GM19025 (cell line): ENCODE results near the gene RIPK4.

Source experiments
- ATAC-seq: cut with Tn5 transposase; IDR thresholded peaks from one replicate; pipeline ENCODE4 v1.9.1; 2021; ENCODE audit warnings: mild to moderate bottlenecking, low read depth, moderate library complexity; ENCODE audit not compliant: unreplicated experiment

The RIPK4 gene

GRCh38 chr21:41755934-41756773 lies 10.7 kb downstream of the RIPK4 start:
- no peak for ATAC-seq

- ATAC-seq: no peak
Observed at GRCh38 chr21:41755258-41755933, 11.5 kb downstream of the RIPK4 start.

DNA sequence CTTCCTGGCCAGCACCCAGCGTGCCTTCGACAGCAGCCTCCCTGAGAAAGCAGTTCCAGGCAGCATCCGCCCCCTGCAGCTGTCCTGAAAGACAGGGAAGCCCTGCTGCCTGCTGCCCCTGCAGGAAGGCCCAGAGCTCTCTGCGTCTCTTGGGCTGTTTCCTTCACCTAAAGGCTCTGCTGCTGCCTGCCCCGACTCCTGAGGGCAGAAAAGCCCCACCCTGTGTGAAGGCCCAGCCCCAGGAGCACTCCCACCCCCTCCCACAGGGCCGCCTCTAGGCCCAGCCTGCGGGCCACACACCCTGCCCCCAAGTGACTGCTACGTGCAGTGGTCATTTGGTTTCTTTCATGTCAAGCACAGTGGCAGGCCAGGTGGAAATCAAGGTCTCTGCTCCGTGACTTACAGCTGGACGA lies 12.4 kb downstream of the RIPK4 start:
- no peak for ATAC-seq

DNA sequence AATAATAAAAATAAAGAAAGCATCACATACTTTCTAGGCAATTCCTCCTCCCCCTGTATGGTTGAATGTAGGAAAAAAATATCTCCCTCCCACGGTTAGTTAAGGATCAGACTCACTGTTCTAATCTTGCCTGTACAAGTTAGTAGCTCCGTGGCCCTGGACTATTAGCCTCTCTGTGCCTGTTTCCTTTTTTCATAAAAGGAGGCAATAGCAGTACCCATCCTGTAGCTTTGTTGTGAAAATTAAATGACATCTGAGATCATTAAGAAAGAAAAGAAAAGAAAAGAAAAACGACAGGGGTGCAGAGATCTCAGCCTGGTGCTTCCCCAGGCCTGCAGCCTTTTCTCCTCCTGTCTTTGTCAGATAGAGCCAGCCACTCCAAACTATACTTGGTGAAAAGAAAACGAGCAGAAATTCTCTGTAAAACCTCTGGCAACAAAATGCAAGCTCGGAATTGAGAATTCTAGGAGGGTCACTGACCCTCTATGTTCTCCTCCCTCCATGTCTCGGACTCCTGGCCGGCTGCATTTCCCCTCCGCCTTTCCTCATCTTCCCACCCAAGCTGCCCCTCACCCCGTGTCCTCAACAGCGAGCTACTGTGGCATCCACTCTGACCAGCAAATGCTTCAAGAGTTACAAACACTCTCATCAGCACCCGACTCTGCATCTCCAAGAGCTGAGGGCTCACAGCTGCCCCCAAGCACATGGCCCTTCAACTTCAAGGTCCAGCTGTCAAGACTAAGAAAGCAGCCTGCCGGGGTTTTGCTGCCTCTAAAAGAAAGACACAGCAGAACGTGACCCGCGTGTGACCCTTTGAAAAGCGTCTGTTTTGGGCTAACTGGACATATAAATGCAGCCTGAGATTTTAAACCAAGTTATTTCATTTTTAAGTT lies 13.6 kb downstream of the RIPK4 start:
- no peak for ATAC-seq

- ATAC-seq: no peak
Observed at GRCh38 chr21:41752231-41752681, 14.6 kb downstream of the RIPK4 start.

- no peak for ATAC-seq
Observed at GRCh38 chr21:41751611-41752011, 15.2 kb downstream of the RIPK4 start.

DNA sequence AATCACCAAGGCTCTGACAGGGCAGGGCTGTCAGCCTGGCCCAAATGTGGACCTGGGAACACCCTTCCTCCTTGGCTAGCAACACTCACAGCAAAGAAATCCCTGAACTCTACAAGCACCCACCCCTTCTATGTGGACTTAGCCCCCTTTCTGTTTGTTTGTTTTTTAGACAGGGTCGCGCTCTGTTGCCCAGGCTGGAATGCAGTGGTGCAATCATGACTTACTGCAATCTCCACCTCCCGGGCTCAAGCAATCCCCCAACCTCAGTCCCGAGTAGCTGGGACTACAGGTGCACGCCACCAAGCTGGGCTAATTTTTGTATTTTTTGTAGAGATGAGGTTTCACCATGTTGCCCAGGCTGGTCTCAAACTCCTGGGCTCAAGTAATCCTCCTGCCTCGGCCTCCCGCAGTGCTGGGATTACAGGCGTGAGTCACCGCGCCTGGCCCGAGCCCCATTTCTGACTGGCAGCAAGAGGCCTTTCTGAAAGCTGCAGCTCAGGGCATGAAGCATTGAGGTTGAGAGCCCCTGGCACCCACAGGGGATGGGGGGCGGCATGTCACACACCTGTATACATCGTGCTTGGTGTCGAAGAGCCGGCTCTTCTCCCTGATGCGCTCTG lies 16.2 kb downstream of the RIPK4 start:
- no peak for ATAC-seq

DNA sequence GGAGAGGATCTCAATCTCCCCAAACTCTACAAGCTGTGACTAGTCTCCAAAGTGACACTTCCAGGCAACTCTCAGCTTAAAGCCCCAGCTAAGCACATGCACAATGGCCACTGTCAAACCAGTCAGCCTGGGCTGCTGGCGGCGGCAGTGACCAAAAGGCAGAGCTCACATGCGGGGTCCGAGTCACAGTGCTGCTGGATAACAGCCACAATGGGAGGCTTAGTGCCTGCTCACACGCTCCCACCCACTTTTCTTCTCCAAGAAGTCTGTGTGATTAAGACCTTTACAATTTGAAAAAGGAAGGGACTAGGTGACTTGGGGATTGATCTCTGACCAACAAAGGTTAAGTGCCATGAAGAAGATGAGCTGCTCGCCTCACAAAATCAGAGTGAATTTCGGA lies 16.8 kb downstream of the RIPK4 start:
- ATAC-seq: no peak

GRCh38 chr21:41749286-41749685 lies 17.6 kb downstream of the RIPK4 start:
- ATAC-seq: no peak

DNA sequence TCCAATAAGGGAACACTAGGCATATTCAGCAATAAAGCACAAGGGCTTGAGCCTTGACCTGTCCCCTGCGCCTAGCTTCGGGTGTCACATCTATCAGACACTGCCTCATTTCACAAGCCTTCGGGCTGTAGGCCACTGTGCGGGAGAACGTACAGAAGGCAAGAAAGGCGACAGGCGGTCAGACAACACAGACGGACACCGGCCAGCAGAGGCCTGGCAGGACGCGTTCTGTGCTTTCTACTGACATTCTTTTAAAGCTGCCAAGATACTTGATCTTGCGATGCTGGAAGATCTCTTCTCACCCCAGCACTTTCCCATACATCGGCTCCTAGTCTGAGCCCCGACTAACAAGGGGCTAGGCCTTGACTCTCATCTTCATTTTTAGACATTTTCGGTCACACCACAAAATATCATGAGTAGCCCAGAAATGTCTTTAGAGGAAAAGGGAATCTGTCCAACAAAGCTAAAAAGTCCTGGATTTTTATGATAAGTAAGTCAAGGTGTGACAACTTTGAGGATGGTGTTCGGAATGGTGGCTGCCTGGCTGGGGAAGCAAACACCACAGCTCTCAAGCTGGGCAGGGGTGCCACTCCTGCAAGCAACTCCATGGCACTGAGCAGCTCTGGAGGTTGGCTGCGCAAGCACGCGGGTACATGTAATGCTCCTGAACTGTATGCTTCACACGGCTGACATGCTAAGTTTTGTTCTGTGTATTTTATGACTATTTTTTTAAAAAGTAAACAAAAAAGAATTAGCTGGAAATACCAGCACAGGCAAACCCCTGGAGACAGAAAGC lies 18.7 kb downstream of the RIPK4 start:
- ATAC-seq: no peak

GRCh38 chr21:41746744-41747006 lies 20.2 kb downstream of the RIPK4 start:
- no peak for ATAC-seq

DNA sequence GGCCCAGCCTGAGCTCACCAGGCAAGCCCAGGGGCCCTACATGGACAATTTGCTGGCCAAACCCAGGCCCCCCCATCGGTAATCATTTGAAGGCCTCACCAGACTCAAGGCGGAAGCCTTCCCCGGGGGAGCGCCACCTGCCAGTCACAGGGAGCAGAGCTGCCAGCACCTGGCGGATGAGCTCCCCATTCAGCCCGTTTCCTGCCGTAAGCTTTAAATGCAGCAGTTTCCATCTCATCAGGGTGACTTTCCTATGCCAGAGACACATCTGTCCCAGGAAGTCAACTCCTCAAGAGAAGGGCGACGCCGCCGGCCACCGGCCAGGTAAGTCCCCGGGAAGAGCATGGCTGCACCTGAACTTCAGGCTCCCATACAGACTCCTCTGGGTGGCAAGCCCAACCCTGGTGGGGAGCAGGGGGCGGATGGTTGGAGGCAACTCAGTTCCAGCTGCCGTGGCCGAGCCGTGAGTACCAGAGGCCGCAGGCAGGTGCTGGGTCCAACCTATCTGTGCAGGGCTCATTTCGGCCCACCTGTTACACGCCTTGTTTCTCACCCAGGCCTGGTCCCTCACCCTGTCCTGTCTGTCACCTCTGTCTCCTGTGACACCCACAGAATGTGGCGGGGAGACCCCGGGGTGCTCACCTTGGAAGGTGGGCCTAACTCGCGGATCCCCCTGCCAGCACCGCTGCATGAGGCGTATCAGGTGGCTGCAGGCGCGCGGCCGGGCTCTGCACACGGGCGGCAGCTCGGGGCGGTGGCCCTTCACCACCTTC lies 20.7 kb downstream of the RIPK4 start:
- no peak for ATAC-seq

- ATAC-seq: no peak
Observed at GRCh38 chr21:41745026-41745820, 21.6 kb downstream of the RIPK4 start.

DNA sequence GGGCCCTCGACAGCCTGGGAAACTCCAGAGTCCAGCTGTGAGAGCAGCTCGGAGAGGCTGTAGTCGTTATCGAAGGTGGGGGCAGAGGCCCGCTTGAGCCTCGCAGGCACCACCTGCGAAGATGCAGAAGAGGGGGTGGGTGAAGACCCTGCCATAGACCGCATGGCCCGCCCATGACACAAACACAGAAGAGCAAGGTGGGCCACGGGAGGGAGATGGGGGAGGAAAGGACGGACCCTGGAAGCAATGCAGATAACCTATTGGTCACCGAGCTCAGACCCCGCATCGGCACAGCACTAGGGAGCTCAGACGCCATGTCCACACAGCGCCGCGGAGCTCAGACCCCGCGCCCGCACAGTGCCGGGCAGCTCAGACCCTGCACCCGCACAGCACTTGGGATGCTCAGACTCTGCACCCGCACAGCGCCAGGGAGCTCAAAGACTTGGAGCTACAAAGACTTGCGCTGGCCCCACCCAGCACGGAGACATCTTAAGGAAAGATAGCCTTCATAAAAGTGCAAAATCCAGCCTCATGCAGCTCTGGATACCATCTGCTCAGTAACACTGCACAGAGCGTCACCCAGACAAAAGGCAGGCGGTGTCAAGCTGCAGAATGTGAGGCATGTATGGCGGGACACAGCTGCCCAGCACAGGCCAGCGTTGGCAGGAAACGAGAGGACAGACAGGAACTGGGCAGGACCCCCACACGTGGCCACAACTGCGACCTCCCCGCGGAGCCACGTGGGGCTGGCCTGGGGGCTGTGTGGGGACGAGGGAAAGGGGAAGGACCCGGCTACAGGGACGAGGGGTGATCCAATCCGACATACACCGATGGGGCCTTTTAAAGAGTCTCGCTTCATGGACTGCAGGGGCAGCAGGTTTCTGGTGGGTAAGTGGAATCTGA lies 22.6 kb downstream of the RIPK4 start:
- no peak for ATAC-seq

GRCh38 chr21:41743321-41744027 lies 23.4 kb downstream of the RIPK4 start:
- no peak for ATAC-seq

DNA sequence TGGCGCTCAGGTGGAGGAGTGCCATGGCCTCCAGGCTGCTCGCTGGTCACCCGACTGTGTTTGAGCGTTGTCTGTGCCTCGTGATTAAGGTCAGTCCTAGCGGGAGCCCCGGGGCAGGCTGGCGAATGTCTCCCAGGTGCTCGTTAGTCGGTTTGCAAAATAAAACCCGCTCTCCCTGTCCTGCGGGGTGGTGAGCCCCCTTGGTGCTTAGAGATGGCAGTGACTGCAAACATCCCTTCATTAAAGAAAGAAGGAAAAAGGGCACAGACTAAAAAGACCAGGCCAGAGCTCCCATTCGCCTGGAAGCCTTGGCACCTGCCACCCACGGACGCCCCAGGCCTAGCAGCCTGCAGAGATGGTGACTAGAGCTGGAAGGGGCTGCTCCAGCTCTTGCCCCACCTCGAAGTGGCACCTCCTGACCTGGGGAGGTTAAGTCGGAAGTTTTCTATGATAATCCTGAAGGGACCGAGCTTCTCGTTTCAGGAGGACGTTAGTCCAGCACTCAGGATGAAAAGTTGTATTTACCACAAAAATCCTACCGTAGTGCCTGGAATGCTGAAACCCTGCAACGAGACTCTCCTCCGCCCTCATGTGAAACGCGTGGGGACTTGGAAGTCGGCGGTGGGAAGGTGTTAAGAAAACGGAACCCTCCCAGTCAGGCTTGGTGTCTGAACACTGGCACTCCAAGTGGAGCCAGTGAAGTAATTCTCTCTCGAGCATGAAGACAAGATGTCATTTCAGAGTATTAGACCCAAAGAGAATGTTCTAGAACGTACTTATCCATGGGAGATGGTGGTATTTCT lies 24.6 kb downstream of the RIPK4 start:
- ATAC-seq: no peak
